Measurements from ENCODE around the gene TNNI2. TPM values are rescaled to one million over a fixed set of nuclear protein-coding genes. Genes with fewer than 3 reads are reported as not detected.
A peak's percentile ranks its signal among the peaks of the same experiment; 100 is the strongest.

Gene TNNI2
- total RNA-seq, 6 experiments from 2014 or later, result 0.31 to 1.9 (median 1.1) TPM; not detected in 3

- H3K4me3 ChIP-seq, result no peak within 1 kb of the TSS
- DNase-seq (peak in 2 of 3 donors; percentile 31 to 57), ATAC-seq (no peak)
- no peaks in the 10 kb centered on the region for H3K9me3 ChIP-seq
- no peaks in the 10 kb centered on the region for H3K36me3 ChIP-seq
- TF ChIP-seq POLR2A (IDR thresholded peaks at IDR 0.05) (no peak), CTCF (IDR thresholded peaks at IDR 0.05) (no peak)
- intact Hi-C loops (cut with DNase I), result loop anchor here (5.0 to 10.0 kb wide), 2 partner anchors 183 to 320 kb away; no protein-coding TSS in a partner anchor
- no peaks in the 10 kb centered on the region for H3K27me3 ChIP-seq
- H3K4me1 ChIP-seq, result peaks cover 0 to 19% (median 6%) of the 10 kb centered on the region in 4 donors
- no peak within 1 kb of the TSS for H3K27ac ChIP-seq
- 64% methylated on average over 3 of the region's 26 CpGs for WGBS (ENCODE audit: insufficient coverage, low coverage, low lambda C conversion rate, missing lambda C conversion rate)
These were observed 3.8 kb upstream of the TNNI2 start, which contains the start of gene SYT8 for GRCh38 chr11:1834779-1835670. TSS of gene SYT8 (plus strand) at chr11:1834990. CDS start at chr11:1835106, 116 bp downstream.

- ATAC-seq (no peak), DNase-seq (peak in 1 of 3 donors; percentile 15)
- no peak for TF ChIP-seq POLR2A (IDR thresholded peaks at IDR 0.05)
- no peak for TF ChIP-seq CTCF (IDR thresholded peaks at IDR 0.05)
- H3K4me3 ChIP-seq, result no peak overlapping the region
- intact Hi-C loops (cut with DNase I), result loop anchor here in 1 of 2 donors (10.0 kb wide), 1 partner anchor 319 kb away; no protein-coding TSS in a partner anchor
- H3K27ac ChIP-seq, result no peak overlapping the region
- no peaks in the 10 kb centered on the region for H3K27me3 ChIP-seq
- H3K9me3 ChIP-seq, result no peaks in the 10 kb centered on the region
- no peaks in the 10 kb centered on the region for H3K36me3 ChIP-seq
- 92% methylated on average over 2 of the region's 12 CpGs for WGBS (ENCODE audit: insufficient coverage, low coverage, low lambda C conversion rate, missing lambda C conversion rate)
- H3K4me1 ChIP-seq, result peaks cover 0 to 13% (median 3%) of the 10 kb centered on the region in 4 donors
These were observed 3.1 kb upstream of the TNNI2 start for GRCh38 chr11:1835671-1836010.

GRCh38 chr11:1836011-1836945 lies 2.5 kb upstream of the TNNI2 start:
- H3K4me1 ChIP-seq, result peaks cover 0 to 7% (median under 1%) of the 10 kb centered on the region in 4 donors

More at GRCh38 chr11:1836011-1836945, 2.5 kb upstream of the TNNI2 start:
- Histone ChIP-seq H3K27ac (no peak overlapping the region), H3K36me3 (no peaks in the 10 kb centered on the region), H3K4me3 (no peak overlapping the region), H3K27me3 (no peaks in the 10 kb centered on the region), H3K9me3 (no peaks in the 10 kb centered on the region)
- intact Hi-C loops (cut with DNase I), result loop anchor here in 1 of 2 donors (10.0 kb wide), 1 partner anchor 319 kb away; no protein-coding TSS in a partner anchor
- TF ChIP-seq POLR2A (IDR thresholded peaks at IDR 0.05), result no peak
- TF ChIP-seq CTCF (IDR thresholded peaks at IDR 0.05), result no peak
- no CpG with 5 or more reads among the region's 43 CpGs for whole genome bisulfite sequencing (ENCODE audit: insufficient coverage, low coverage, low lambda C conversion rate, missing lambda C conversion rate)
- DNase-seq (peak in 2 of 3 donors; percentile 26 to 60), ATAC-seq (no peak)
